Pancreas (tissue), 10 donors: ENCODE measurements around the gene CNTD1. TPM values are rescaled to one million over a fixed set of nuclear protein-coding genes. Genes with fewer than 3 reads are reported as not detected.

Experiments
- ATAC-seq, 4 donors: fragments of 200-7000 bp; cut with Tn5 transposase; one replicate each; pipeline versions ENCODE4 v1.8.0 to v1.9.1; 2020; ENCODE audit warnings: mild to moderate bottlenecking in 4 of 4, moderate library complexity in 4 of 4
- DNase-seq, 6 donors: peaks; one replicate each; pipeline ENCODE4 v3.0.0-alpha.2; 2020
- FAIRE-seq: peaks from 2 replicates; lab custom pipeline; 2012; peaks lifted over from hg19 to GRCh38; lab: Jason Lieb, UNC
- H3K27ac ChIP-seq, 4 donors: fragments of 200-600 bp; sonication (generic); 1 replicate in 3 of 4; 2 replicates in 1 of 4; pipeline versions ENCODE4 v1.5.0 to v1.8.0; 2020
- H3K27me3 ChIP-seq, 4 donors: fragments of 200-600 bp; one replicate each; pipeline ENCODE4 v1.8.0; 2021
- H3K36me3 ChIP-seq, 3 donors: fragments of 200-600 bp; sonication (generic) in 1 of 3; one replicate each; pipeline versions ENCODE4 v1.5.0 to v1.8.0; 2020 to 2021
- H3K4me1 ChIP-seq, 3 donors: fragments of 200-600 bp; one replicate each; pipeline ENCODE4 v1.8.0; 2021
- H3K4me3 ChIP-seq, 4 donors: fragments of 200-600 bp; sonication (generic) in 2 of 4; one replicate each; pipeline versions ENCODE4 v1.5.0 to v1.8.0; 2020 to 2021
- H3K9me3 ChIP-seq, 4 donors: fragments of 200-600 bp; one replicate each; pipeline ENCODE4 v1.8.0; 2021
- WGBS, 2 donors: extraction: QIAGEN DNeasy Blood & Tissue Kit; methylation state at CpG; one replicate each; pipeline ENCODE4 v1.1.7; 2013; 5-methylcytosine and 5-hydroxymethylcytosine counted together
- intact Hi-C, 3 donors: fragments of 100-400 bp; cut with DNase I; formaldehyde crosslinking; loops; one replicate each; pipeline versions ENCODE4 v1.11.1 to v1.14.2; 2022
- polyA plus RNA-seq, 2 donors: library from polyadenylated mRNA; stranded (reverse); fragments of 200-250 nt; gene quantifications; one replicate each; pipeline ENCODE4 v1.2.3, GENCODE V29; 2013
- total RNA-seq, 6 donors: library from RNA; stranded (reverse); fragmentation: NEBNext Ultra II Directional in 4 of 6; extraction: Animal tissue kit (Norgen Biotek cat#: 25700) in 4 of 6; gene quantifications; one replicate each; pipeline versions ENCODE4 v1.2.1 to v1.2.4, GENCODE V29; 2021 to 2023
- TF ChIP-seq, protein P1 (sequence below), 4 donors: fragments of 200-600 bp; sonication (generic) in 3 of 4; IDR thresholded peaks; one replicate each; pipeline versions ENCODE4 v1.5.0 to v1.8.0; 2021; ENCODE audit warnings: antibody characterized with exemption in 4 of 4
- donor health status: healthy with polysubstance abuse.
- donor health status: DM: no; HTN: no; CAD: no; lungs with moderate emphysema.
- donor health status: DM: no; HTN: no; CAD: no.
- donor health status: control.
- donor health status: control.
- donor health status: Bipolar disorder and iron deficiency.
- donor health status: DM: yes; HTN: yes; CAD: no.
- donor health status: DM: no; HTN: no; CAD: no.
- donor health status: DM: no; HTN: no; CAD: no.
- donor health status: DM: yes; HTN: yes; CAD: no.

CNTD1 gene
- total and polyA plus RNA-seq, 8 donors, result 0.13 to 0.78 (median 0.45) TPM

DNA sequence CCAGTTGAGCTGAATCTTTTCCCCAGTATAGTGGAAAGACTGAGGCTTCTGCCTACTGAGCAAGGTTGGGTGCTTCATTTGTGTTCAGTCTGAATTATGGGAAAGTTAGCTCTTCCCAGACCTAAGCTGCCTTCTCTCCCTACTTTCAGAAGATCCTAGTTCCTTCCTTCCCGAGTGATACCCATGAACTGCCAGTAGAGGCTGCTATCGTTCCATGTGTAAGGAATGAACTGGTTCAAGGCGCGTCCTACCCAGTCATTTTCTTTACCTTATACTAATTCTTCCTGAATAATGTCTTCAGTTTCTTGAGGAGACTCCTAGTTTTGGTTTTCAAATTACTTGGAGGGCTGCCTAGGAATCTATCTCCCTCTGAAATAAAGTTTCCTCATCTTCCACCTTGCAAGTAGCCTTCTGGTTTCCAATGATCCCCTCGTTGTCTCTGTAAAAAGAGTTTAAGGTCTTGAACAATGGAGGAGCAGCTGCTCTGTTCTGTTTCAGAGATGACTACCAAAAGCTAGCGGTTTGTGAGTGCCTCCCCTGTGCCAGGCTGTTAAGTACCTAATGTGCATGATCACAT lies 44.8 kb downstream of the CNTD1 start:
- ATAC-seq, result peak; percentile 76 to 95 (median 86)
- intact Hi-C loops, result no loop called here
- TF ChIP-seq, protein P1, sequence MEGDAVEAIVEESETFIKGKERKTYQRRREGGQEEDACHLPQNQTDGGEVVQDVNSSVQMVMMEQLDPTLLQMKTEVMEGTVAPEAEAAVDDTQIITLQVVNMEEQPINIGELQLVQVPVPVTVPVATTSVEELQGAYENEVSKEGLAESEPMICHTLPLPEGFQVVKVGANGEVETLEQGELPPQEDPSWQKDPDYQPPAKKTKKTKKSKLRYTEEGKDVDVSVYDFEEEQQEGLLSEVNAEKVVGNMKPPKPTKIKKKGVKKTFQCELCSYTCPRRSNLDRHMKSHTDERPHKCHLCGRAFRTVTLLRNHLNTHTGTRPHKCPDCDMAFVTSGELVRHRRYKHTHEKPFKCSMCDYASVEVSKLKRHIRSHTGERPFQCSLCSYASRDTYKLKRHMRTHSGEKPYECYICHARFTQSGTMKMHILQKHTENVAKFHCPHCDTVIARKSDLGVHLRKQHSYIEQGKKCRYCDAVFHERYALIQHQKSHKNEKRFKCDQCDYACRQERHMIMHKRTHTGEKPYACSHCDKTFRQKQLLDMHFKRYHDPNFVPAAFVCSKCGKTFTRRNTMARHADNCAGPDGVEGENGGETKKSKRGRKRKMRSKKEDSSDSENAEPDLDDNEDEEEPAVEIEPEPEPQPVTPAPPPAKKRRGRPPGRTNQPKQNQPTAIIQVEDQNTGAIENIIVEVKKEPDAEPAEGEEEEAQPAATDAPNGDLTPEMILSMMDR (IDR thresholded peaks at IDR 0.05), result peak; percentile 61 to 86 (median 81)
- WGBS, 2 donors, result 34 to 38% methylated on average over 6 of the region's 6 CpGs
- H3K27me3 ChIP-seq, result no peaks in the 10 kb centered on the region
- peaks cover 12 to 48% (median 30%) of the 10 kb centered on the region in 3 donors for H3K36me3 ChIP-seq
- H3K9me3 ChIP-seq, result no peaks in the 10 kb centered on the region
- peak in 2 of 6 donors; percentile 39 to 58 for DNase-seq
- no peak for FAIRE-seq
- no peaks in the 10 kb centered on the region for H3K4me1 ChIP-seq
- no peak overlapping the region for H3K27ac ChIP-seq
- H3K4me3 ChIP-seq, result no peak overlapping the region

DNA sequence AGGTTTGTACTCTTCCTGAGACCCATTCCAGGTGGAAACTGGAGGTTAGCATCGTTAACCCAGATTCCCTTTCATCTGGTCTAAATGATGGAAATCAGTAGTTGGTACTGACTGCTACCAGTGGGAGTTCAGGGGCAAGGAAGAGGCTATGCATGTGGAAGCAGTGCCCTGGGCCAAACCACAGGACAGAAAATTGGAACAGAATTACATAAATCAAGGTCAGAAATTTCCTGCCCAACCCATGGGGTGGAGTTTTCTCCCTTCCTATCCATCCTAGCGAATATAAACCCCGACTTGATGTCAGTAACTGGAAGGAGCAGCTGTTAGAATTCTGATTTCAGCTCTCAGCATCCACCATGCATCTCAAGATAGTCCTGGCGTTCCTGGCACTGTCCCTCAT lies 45.6 kb downstream of the CNTD1 start, which contains the start of gene AOC2:
Gene AOC2, plus strand, starts transcription at position 310 of the 400 bp plus-strand sequence. Its CDS starts 47 bp downstream, at position 357.
- H3K27me3 ChIP-seq, result no peaks in the 10 kb centered on the region
- ATAC-seq, result peak in 1 of 4 donors; percentile 17
- WGBS, 2 donors, result 62 to 63% methylated on average over 4 of the region's 4 CpGs
- intact Hi-C loops, result no loop called here
- H3K9me3 ChIP-seq, result no peaks in the 10 kb centered on the region
- peaks cover 8 to 40% (median 22%) of the 10 kb centered on the region in 3 donors for H3K36me3 ChIP-seq
- no peak within 1 kb of the TSS for H3K4me3 ChIP-seq
- no peak for FAIRE-seq
- TF ChIP-seq, protein P1 (IDR thresholded peaks at IDR 0.05), result no peak
- DNase-seq, result no peak
- H3K4me1 ChIP-seq, result no peaks in the 10 kb centered on the region
- H3K27ac ChIP-seq, result no peak within 1 kb of the TSS

DNA sequence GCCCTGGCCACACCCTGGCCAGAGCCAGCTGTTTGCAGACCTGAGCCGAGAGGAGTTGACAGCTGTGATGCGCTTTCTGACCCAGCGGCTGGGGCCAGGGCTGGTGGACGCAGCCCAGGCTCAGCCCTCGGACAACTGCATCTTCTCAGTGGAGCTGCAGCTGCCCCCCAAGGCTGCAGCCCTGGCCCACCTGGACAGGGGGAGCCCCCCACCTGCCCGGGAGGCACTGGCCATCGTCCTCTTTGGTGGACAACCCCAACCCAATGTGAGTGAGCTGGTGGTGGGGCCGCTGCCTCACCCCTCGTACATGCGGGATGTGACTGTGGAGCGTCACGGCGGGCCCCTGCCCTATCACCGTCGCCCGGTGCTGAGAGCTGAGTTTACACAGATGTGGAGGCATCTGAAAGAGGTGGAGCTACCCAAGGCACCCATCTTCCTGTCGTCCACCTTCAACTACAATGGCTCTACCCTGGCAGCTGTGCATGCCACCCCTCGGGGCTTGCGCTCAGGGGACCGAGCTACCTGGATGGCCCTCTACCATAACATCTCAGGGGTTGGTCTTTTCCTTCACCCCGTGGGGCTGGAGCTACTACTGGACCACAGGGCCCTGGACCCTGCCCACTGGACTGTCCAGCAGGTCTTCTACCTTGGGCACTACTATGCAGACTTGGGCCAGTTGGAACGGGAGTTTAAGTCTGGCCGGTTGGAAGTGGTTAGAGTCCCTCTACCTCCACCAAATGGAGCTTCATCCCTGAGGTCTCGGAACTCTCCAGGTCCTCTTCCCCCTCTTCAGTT lies 46.3 kb downstream of the CNTD1 start:
- FAIRE-seq, result no peak
- Histone ChIP-seq H3K27me3 (no peaks in the 10 kb centered on the region), H3K36me3 (peaks cover 5 to 33% (median 16%) of the 10 kb centered on the region in 3 donors), H3K27ac (no peak overlapping the region), H3K9me3 (no peaks in the 10 kb centered on the region), H3K4me1 (no peaks in the 10 kb centered on the region), H3K4me3 (no peak overlapping the region)
- no peak for DNase-seq
- no peak for ATAC-seq
- TF ChIP-seq, protein P1 (IDR thresholded peaks at IDR 0.05), result no peak
- intact Hi-C loops, result loop anchor here in 2 of 3 donors (5.0 kb wide), 2 partner anchors 87 to 92 kb away; no protein-coding TSS in a partner anchor
- 94 to 95% methylated on average over 23 to 24 of the region's 24 CpGs for WGBS, 2 donors

DNA sequence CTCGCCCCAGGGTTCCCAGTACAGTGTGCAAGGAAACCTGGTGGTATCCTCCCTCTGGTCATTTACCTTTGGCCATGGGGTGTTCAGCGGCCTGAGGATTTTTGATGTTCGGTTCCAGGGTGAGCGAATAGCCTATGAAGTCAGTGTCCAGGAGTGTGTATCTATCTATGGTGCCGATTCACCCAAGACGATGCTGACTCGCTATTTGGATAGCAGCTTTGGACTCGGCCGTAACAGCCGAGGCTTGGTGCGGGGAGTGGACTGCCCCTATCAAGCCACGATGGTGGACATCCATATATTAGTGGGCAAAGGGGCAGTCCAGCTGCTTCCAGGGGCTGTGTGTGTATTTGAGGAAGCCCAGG lies 46.9 kb downstream of the CNTD1 start:
- FAIRE-seq, result no peak
- WGBS, 2 donors, result 90 to 95% methylated on average over 12 of the region's 12 CpGs
- Histone ChIP-seq H3K4me3 (no peak overlapping the region), H3K27me3 (no peaks in the 10 kb centered on the region), H3K4me1 (no peaks in the 10 kb centered on the region), H3K27ac (no peak overlapping the region), H3K9me3 (no peaks in the 10 kb centered on the region), H3K36me3 (peaks cover 5 to 27% (median 16%) of the 10 kb centered on the region in 3 donors)
- no peak for ATAC-seq
- TF ChIP-seq, protein P1 (IDR thresholded peaks at IDR 0.05), result no peak
- DNase-seq, result no peak
- intact Hi-C loops, result loop anchor here in 2 of 3 donors (5.0 kb wide), 2 partner anchors 87 to 92 kb away; no protein-coding TSS in a partner anchor
